ENCODE measurements around the gene CALML3. TPM values are rescaled to one million over a fixed set of nuclear protein-coding genes. Genes with fewer than 3 reads are reported as not detected.

Gene CALML3
- total and polyA plus RNA-seq, 2 donors (not counting 3 experiments of a cell fraction or from before 2014, with no cell fraction given): not detected

DNA sequence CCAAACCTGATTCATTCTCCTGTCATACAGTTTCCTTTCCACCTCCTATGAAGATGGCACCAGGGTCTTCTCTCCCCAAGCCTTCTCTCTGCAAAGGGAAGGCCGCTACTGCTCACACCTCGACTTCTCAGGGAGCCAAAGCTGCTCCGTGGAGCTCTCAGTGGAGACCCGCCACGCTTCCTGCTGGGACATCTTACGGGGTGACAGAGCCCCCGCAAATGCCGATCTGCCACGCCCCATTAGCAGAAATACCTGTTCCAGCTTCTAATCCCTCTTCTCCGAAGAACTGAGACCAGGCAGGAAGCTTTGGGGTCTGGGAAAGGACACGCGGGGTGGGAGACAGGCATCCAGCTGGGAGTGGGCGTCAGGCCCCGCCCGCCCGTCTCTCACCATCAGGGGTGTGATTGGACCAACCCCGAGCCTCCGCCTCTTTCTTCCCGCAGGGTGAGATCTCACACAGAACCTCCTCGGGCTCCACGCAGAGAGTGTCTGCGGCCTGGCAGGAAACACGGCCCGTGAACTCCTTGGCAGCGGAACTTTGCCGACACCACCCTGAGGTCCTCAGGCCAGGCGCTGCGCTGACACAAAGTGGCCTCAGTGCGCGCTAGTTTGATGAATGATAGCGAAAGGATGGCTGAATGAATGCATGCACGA, 13.4 kb upstream of the CALML3 start:
- BruUV-seq (replicated peaks): no TSS peak
- TF ChIP-seq FOS (IDR thresholded peaks at IDR 0.05; ENCODE audit: borderline replicate concordance, insufficient read depth, low read length) (no peak), JUN (IDR thresholded peaks at IDR 0.05; ENCODE audit: borderline replicate concordance, insufficient read depth, insufficient read length, low read depth) (no peak), EZH2 (IDR thresholded peaks at IDR 0.05; ENCODE audit: borderline replicate concordance, low read depth, low read length, severe bottlenecking) (no peak), MYC (IDR thresholded peaks at IDR 0.05; ENCODE audit: low read depth, low read length) (no peak), GATA2 (IDR thresholded peaks at IDR 0.05; ENCODE audit: insufficient read depth, insufficient read length, low read depth, low read length) (no peak), POLR2A (IDR thresholded peaks at IDR 0.05; ENCODE audit: low read depth, low read length) (no peak), POLR2AphosphoS5 (IDR thresholded peaks at IDR 0.05; ENCODE audit: insufficient read depth, low read depth, low read length) (no peak)
- TF ChIP-seq, protein P1, sequence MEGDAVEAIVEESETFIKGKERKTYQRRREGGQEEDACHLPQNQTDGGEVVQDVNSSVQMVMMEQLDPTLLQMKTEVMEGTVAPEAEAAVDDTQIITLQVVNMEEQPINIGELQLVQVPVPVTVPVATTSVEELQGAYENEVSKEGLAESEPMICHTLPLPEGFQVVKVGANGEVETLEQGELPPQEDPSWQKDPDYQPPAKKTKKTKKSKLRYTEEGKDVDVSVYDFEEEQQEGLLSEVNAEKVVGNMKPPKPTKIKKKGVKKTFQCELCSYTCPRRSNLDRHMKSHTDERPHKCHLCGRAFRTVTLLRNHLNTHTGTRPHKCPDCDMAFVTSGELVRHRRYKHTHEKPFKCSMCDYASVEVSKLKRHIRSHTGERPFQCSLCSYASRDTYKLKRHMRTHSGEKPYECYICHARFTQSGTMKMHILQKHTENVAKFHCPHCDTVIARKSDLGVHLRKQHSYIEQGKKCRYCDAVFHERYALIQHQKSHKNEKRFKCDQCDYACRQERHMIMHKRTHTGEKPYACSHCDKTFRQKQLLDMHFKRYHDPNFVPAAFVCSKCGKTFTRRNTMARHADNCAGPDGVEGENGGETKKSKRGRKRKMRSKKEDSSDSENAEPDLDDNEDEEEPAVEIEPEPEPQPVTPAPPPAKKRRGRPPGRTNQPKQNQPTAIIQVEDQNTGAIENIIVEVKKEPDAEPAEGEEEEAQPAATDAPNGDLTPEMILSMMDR (IDR thresholded peaks at IDR 0.05; ENCODE audit: extremely low read depth in 1 of 2, insufficient read depth in 1 of 2, low read depth in 1 of 2, low read length in 2 of 2): no peak
- TF ChIP-seq, protein P2, sequence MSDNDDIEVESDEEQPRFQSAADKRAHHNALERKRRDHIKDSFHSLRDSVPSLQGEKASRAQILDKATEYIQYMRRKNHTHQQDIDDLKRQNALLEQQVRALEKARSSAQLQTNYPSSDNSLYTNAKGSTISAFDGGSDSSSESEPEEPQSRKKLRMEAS (IDR thresholded peaks at IDR 0.05; ENCODE audit: insufficient read depth, insufficient read length): no peak
- dilution Hi-C loops (cut with MboI; ENCODE audit: extremely low pct_ligation_motif_present, low sequenced_read_pairs): no loop called here
- peaks cover 0 to under 1% of the 10 kb centered on the region in 2 experiments for H3K27me3 ChIP-seq (ENCODE audit: control insufficient read depth in 2 of 2, insufficient read depth in 2 of 2, low read length in 2 of 2)
- H4K20me1 ChIP-seq (replicated peaks; ENCODE audit: control insufficient read depth, extremely low read depth, insufficient read depth, low read length): no peaks in the 10 kb centered on the region
- no peak overlapping the region for H3K4me2 ChIP-seq (ENCODE audit: insufficient read depth, low read length)
- ChIA-PET POLR2A (no interaction called here), CTCF (interaction anchor here (1.5 to 1.8 kb wide), 2 partner anchors 17 to 111 kb away, joined by 3 to 8 read pairs; no protein-coding TSS in a partner anchor)
- H3K4me1 ChIP-seq (ENCODE audit: control insufficient read depth, extremely low read depth, insufficient read depth, low read length): no peaks in the 10 kb centered on the region
- H3K4me3 ChIP-seq (replicated peaks in 1 of 3; ENCODE audit: insufficient read depth in 1 of 3, low read depth in 1 of 3, low read length in 3 of 3): no peak overlapping the region
- no peak overlapping the region for H3K27ac ChIP-seq (ENCODE audit: insufficient read depth, low read depth, low read length)
- no peaks in the 10 kb centered on the region for H3K79me2 ChIP-seq (ENCODE audit: control insufficient read depth, insufficient read depth, low read length)
- H3K9ac ChIP-seq (replicated peaks; ENCODE audit: extremely low read depth, insufficient read depth, low read length): no peak overlapping the region
- no peak for FAIRE-seq
- no peaks in the 10 kb centered on the region for H3K9me1 ChIP-seq (replicated peaks; ENCODE audit: control insufficient read depth, extremely low read depth, insufficient read depth, low read length)
- H3K36me3 ChIP-seq (ENCODE audit: control insufficient read depth in 2 of 2, extremely low read depth in 1 of 2, insufficient read depth in 2 of 2, low read length in 2 of 2): no peaks in the 10 kb centered on the region
- H2AFZ ChIP-seq (ENCODE audit: low read depth, low read length): no peak overlapping the region
- intact Hi-C loops (cut with micrococcal nuclease): no loop called here
- no peaks in the 10 kb centered on the region for H3K9me3 ChIP-seq (replicated peaks; ENCODE audit: control insufficient read depth, insufficient read depth, low read length)
- DNase-seq (ENCODE audit: low read depth, low spot score): no peak
